ENCODE measurements around the gene CHD9.

DNA sequence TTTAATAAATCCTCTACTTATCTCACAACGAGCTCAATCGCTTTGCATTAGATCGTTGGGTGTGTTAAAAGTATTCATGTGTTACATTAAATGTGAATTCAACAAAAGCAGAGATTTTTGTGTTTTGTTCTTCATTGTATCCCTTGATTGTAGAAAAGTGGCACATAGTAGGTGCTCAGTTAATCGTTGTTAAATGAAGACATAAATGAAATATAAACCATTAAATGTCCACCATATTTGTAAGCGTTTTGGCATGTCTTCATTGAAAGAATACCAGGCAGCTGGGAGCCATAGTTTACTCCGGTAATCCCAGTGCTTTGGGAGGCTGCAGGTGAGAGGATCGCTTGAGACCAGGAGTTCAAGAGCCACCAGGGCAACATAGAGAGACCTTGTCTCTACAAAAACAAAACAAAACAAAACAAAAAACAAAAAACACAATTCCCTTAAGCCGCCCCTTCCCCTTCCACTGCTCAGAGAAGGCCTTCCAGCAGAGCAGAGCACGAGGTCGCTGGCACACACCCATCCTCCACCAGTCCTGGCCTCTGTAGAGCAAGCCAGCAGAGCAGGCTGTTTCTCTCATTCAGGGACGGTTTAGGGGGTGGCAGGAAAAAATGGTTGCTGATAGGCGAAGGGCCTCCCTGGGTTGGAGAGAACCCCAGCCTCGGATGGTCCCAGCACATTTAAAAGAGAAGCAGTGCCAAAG is 673 bp upstream of the CHD9 start:
- TF ChIP-seq, protein P1, sequence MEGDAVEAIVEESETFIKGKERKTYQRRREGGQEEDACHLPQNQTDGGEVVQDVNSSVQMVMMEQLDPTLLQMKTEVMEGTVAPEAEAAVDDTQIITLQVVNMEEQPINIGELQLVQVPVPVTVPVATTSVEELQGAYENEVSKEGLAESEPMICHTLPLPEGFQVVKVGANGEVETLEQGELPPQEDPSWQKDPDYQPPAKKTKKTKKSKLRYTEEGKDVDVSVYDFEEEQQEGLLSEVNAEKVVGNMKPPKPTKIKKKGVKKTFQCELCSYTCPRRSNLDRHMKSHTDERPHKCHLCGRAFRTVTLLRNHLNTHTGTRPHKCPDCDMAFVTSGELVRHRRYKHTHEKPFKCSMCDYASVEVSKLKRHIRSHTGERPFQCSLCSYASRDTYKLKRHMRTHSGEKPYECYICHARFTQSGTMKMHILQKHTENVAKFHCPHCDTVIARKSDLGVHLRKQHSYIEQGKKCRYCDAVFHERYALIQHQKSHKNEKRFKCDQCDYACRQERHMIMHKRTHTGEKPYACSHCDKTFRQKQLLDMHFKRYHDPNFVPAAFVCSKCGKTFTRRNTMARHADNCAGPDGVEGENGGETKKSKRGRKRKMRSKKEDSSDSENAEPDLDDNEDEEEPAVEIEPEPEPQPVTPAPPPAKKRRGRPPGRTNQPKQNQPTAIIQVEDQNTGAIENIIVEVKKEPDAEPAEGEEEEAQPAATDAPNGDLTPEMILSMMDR (IDR thresholded peaks at IDR 0.05; ENCODE audit: low read depth, low read length), result no peak
- TF ChIP-seq POLR2A (IDR thresholded peaks at IDR 0.05; ENCODE audit: extremely low read depth, insufficient read length), result no peak
